ENCODE results near the gene KIF7.

KIF7 gene

DNA sequence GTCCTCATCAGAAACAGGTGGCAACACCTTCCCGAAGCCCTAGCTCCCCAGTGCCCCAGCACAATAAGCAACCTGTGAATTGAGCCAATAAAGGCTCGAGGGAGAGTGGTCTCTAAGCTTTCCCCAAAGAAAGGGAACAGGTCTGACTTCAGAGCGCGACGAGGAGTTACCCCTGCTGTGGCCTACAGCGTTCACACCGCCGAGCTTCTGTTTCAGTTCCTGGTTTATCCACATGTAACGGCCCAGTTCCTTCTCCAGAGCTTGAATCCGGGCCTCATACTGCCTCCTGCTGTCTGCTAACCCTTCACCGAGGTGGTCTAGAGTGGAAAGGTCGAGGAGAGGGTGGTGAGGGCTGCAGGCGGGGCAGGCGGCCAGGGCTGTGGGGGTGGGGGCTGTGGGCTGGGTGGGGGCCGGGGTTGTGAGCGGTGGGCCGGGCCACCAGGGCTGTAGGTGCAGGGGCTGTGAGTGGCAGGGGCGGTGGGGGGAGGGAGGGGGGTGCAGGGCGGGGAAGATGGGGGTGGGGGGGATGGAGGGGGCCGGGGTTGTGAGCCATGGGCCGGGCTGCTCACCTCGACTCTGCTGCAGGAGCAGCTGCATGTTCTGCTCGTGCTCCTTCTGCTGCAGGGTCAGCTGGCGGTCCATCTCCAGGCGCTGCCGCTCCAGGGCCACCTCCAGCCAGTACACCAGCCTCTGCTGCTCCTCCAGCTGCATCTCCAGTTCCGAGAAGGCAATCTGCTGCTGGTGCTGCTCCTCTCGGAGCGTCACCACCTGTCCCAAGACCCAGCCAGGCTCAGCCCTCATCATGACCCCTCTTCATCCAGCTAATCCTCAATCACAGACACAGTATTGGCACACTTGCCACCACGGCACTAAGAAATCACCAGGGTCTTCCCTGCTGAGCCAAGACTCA is 26.2 kb downstream of the KIF7 start:
- TF ChIP-seq, protein P1, sequence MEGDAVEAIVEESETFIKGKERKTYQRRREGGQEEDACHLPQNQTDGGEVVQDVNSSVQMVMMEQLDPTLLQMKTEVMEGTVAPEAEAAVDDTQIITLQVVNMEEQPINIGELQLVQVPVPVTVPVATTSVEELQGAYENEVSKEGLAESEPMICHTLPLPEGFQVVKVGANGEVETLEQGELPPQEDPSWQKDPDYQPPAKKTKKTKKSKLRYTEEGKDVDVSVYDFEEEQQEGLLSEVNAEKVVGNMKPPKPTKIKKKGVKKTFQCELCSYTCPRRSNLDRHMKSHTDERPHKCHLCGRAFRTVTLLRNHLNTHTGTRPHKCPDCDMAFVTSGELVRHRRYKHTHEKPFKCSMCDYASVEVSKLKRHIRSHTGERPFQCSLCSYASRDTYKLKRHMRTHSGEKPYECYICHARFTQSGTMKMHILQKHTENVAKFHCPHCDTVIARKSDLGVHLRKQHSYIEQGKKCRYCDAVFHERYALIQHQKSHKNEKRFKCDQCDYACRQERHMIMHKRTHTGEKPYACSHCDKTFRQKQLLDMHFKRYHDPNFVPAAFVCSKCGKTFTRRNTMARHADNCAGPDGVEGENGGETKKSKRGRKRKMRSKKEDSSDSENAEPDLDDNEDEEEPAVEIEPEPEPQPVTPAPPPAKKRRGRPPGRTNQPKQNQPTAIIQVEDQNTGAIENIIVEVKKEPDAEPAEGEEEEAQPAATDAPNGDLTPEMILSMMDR (IDR thresholded peaks at IDR 0.05; ENCODE audit: low read depth, low read length), result no peak
- no peak overlapping the region for H3K4me3 ChIP-seq (ENCODE audit: low read depth, low read length)

GRCh38 chr15:89628301-89628700 is 27.0 kb downstream of the KIF7 start:
- no peak overlapping the region for H3K4me3 ChIP-seq (ENCODE audit: low read depth, low read length)
- TF ChIP-seq, protein P1 (IDR thresholded peaks at IDR 0.05; ENCODE audit: low read depth, low read length), result no peak

- TF ChIP-seq, protein P1 (IDR thresholded peaks at IDR 0.05; ENCODE audit: low read depth, low read length), result no peak
Measured at GRCh38 chr15:89627256-89627970, 27.9 kb downstream of the KIF7 start.

GRCh38 chr15:89625716-89626115 is 29.6 kb downstream of the KIF7 start:
- TF ChIP-seq, protein P1 (IDR thresholded peaks at IDR 0.05; ENCODE audit: low read depth, low read length), result no peak
- no peak overlapping the region for H3K4me3 ChIP-seq (ENCODE audit: low read depth, low read length)

More at GRCh38 chr15:89627256-89627970, 27.9 kb downstream of the KIF7 start:
- no peak overlapping the region for H3K4me3 ChIP-seq (ENCODE audit: low read depth, low read length)

DNA sequence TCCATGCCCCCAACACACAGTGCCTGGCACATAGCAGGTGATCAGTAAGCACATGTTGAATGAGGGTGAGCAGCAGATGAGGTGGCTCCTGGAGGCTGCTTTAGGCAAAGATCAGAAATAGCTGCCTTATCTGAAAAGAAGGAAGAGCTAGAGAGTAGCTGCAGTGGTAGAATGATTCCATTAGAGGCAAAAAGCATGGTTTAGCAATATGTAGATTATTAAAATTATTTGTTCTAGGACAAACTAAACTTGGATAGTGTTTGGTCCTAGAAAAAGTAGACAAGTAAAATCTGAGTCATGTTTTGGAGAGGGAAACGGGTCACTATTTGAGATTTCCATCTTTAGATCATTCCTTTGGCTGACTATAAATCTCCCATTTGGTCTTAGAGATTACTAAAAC is 32.1 kb downstream of the KIF7 start:
- TF ChIP-seq, protein P1 (IDR thresholded peaks at IDR 0.05; ENCODE audit: low read depth, low read length), result no peak
- H3K4me3 ChIP-seq (ENCODE audit: low read depth, low read length), result no peak overlapping the region

DNA sequence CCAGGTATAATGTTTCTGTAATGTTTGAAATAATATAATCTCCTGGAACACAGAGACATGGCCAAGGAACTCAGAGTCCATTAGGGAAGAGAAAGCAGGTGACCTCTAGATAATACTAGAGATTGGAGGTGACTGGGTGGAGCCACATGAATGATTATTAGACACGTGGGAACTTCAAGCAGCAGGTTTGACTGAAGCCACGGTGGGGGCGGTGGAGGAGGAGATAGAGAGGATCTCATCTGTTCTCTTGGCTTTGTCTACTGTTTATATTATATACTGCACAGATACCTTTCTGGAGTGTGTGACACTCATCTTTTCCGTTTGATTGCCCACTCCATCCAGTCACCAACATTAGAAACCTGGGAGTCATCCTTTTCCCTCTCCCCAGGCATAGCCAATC is 33.7 kb downstream of the KIF7 start:
- no peak overlapping the region for H3K4me3 ChIP-seq (ENCODE audit: low read depth, low read length)
- TF ChIP-seq, protein P1 (IDR thresholded peaks at IDR 0.05; ENCODE audit: low read depth, low read length), result no peak

- no peak overlapping the region for H3K4me3 ChIP-seq (ENCODE audit: low read depth, low read length)
- TF ChIP-seq, protein P1 (IDR thresholded peaks at IDR 0.05; ENCODE audit: low read depth, low read length), result no peak
Measured at GRCh38 chr15:89616228-89616627, 39.0 kb downstream of the KIF7 start.
